PC-9 (cell line): ENCODE data around the gene KDM4C.

Source experiments
- EZH2 ChIP-seq: fragments of 200-600 bp; sonication (generic); IDR thresholded peaks from 2 replicates; pipeline ENCODE4 v1.8.0; 2017; ENCODE audit warnings: antibody characterized with exemption, low read depth
- TF ChIP-seq, protein P1 (sequence below): fragments of 200-600 bp; sonication (generic); conservative IDR thresholded peaks from 2 replicates; pipeline ENCODE4 v1.6.1; 2017; ENCODE audit warnings: mixed run types, antibody characterized with exemption, mild to moderate bottlenecking, moderate library complexity

DNA sequence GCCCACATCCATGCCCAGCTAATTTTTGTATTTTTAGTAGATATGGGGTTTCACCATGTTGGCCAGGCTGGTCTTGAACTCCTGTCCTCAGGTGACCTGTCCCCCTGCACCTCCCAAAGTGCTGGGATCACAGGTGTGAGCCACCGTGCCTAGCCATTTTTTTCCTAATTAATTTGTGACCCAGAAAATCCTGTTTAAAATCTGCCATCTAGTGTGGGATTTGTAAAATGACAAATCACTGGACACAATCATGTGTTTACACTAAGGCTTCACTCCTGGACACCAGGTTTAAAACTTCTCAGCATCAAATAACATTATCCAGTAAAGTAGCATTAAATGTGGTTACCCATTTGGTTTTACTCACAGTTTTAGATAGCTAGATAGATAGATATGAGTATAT, 18.6 kb upstream of the KDM4C start:
- TF ChIP-seq, protein P1, sequence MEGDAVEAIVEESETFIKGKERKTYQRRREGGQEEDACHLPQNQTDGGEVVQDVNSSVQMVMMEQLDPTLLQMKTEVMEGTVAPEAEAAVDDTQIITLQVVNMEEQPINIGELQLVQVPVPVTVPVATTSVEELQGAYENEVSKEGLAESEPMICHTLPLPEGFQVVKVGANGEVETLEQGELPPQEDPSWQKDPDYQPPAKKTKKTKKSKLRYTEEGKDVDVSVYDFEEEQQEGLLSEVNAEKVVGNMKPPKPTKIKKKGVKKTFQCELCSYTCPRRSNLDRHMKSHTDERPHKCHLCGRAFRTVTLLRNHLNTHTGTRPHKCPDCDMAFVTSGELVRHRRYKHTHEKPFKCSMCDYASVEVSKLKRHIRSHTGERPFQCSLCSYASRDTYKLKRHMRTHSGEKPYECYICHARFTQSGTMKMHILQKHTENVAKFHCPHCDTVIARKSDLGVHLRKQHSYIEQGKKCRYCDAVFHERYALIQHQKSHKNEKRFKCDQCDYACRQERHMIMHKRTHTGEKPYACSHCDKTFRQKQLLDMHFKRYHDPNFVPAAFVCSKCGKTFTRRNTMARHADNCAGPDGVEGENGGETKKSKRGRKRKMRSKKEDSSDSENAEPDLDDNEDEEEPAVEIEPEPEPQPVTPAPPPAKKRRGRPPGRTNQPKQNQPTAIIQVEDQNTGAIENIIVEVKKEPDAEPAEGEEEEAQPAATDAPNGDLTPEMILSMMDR = peak; percentile 60
- no peak for TF ChIP-seq EZH2
